Measurements from ENCODE around the gene CDH23. TPM values are rescaled to one million over a fixed set of nuclear protein-coding genes. Genes with fewer than 3 reads are reported as not detected.

The CDH23 gene
- total RNA-seq, 1 donor from 2014 or later: 10.3 TPM

DNA sequence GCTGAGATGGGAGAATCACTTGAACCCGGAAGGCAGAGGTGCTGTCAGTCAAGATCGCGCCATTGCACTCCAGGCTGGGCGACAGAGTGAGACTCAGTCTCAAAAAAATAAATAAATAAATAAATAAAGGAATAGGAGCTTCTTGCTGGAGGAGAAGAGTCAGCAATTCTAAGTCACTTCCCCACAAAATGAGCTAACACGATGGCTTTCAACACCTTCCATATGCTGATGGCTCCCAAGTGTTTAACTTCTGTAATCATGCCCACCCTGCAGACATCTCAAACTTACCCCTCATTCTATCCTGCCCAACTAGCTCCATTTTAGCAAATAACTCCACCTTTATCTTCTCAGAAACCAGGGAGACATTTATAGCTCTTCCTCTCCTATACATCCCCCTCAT, 433.2 kb downstream of the CDH23 start:
- Histone ChIP-seq H3K9me3 (no peaks in the 10 kb centered on the region), H3K4me3 (no peak overlapping the region), H3K27me3 (no peaks in the 10 kb centered on the region), H3K36me3 (peaks cover 0 to 84% of the 10 kb centered on the region in 2 donors), H3K4me1 (peaks cover 29% of the 10 kb centered on the region), H3K27ac (no peak overlapping the region)
- intact Hi-C loops (cut with DNase I): no loop called here
- no peak for DNase-seq (ENCODE audit: extremely low spot score in 2 of 2)
- no peak for TF ChIP-seq POLR2A (IDR thresholded peaks at IDR 0.05)
- no peak for TF ChIP-seq CTCF (IDR thresholded peaks at IDR 0.05)
- TF ChIP-seq POLR2AphosphoS5 (IDR thresholded peaks at IDR 0.05; ENCODE audit: insufficient read depth in 1 of 2, low read depth in 1 of 2): no peak

- no peak overlapping the region for H3K4me3 ChIP-seq
- intact Hi-C loops (cut with DNase I): no loop called here
- DNase-seq (ENCODE audit: extremely low spot score in 2 of 2): no peak
- peaks cover 0 to 75% of the 10 kb centered on the region in 2 donors for H3K36me3 ChIP-seq
- H3K9me3 ChIP-seq: no peaks in the 10 kb centered on the region
- H3K27ac ChIP-seq: no peak overlapping the region
- TF ChIP-seq CTCF (IDR thresholded peaks at IDR 0.05) (no peak), POLR2AphosphoS5 (IDR thresholded peaks at IDR 0.05; ENCODE audit: insufficient read depth in 1 of 2, low read depth in 1 of 2) (no peak), POLR2A (IDR thresholded peaks at IDR 0.05) (no peak)
- H3K27me3 ChIP-seq: no peaks in the 10 kb centered on the region
- peaks cover 34% of the 10 kb centered on the region for H3K4me1 ChIP-seq
Observed at GRCh38 chr10:71830726-71831125, 434.0 kb downstream of the CDH23 start.

DNA sequence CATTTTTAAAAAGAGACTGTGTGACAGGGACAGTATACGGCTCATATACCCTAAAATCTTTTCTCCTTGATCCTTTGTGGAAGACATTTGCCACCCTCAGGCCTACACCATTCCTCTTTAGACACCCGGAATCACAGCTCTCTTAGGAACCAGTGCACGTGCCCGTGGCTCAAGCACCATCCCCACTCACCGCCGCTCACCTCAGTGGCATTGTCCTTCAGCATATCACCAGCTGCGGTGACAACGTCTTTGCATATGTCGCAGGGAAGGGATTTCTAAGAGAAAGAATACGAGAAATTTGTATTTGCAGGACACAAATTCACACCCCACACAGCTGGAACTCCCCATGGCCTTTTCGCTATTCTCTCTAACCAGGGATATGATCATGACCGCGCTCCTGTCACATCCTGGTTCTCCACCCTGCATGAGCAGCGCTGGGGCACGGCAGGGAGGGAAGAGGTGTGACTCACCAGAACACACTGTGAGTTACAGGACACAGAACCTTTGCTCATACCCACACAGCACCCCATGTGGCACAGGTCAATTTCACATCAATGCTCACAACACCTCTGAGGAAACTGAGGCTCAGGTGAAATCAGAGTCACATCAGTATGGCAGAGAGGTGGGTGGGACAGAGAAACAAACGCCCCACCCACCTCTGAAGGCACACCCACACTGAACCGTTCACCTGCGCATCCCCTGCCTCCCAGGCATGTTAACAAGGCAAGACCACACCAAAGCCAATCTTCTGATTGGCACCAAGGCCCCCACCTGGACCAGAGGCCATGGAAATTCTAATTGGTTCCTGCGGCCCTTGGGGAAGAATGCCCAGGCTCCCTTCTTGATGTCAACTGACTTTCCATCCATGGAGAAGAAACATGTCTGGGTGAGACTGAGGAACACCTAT, 435.2 kb downstream of the CDH23 start:
- Histone ChIP-seq H3K27ac (no peak overlapping the region), H3K27me3 (no peaks in the 10 kb centered on the region), H3K9me3 (no peaks in the 10 kb centered on the region), H3K4me3 (no peak overlapping the region), H3K36me3 (peaks cover 0 to 64% of the 10 kb centered on the region in 2 donors), H3K4me1 (peaks cover 45% of the 10 kb centered on the region)
- intact Hi-C loops (cut with DNase I): no loop called here
- no peak for DNase-seq (ENCODE audit: extremely low spot score in 2 of 2)
- TF ChIP-seq POLR2AphosphoS5 (IDR thresholded peaks at IDR 0.05; ENCODE audit: insufficient read depth in 1 of 2, low read depth in 1 of 2): peak in 1 of 2 donors; percentile 38
- TF ChIP-seq POLR2A (IDR thresholded peaks at IDR 0.05): no peak

GRCh38 chr10:71832967-71833366, 436.2 kb downstream of the CDH23 start:
- intact Hi-C loops (cut with DNase I): no loop called here
- no peaks in the 10 kb centered on the region for H3K27me3 ChIP-seq
- no peaks in the 10 kb centered on the region for H3K9me3 ChIP-seq
- H3K4me1 ChIP-seq: peaks cover 56% of the 10 kb centered on the region
- DNase-seq (ENCODE audit: extremely low spot score in 2 of 2): no peak
- H3K27ac ChIP-seq: no peak overlapping the region
- no peak overlapping the region for H3K4me3 ChIP-seq
- no peak for TF ChIP-seq POLR2AphosphoS5 (IDR thresholded peaks at IDR 0.05; ENCODE audit: insufficient read depth in 1 of 2, low read depth in 1 of 2)
- no peak for TF ChIP-seq CTCF (IDR thresholded peaks at IDR 0.05)
- TF ChIP-seq POLR2A (IDR thresholded peaks at IDR 0.05): no peak
- H3K36me3 ChIP-seq: peaks cover 0 to 54% of the 10 kb centered on the region in 2 donors

DNA sequence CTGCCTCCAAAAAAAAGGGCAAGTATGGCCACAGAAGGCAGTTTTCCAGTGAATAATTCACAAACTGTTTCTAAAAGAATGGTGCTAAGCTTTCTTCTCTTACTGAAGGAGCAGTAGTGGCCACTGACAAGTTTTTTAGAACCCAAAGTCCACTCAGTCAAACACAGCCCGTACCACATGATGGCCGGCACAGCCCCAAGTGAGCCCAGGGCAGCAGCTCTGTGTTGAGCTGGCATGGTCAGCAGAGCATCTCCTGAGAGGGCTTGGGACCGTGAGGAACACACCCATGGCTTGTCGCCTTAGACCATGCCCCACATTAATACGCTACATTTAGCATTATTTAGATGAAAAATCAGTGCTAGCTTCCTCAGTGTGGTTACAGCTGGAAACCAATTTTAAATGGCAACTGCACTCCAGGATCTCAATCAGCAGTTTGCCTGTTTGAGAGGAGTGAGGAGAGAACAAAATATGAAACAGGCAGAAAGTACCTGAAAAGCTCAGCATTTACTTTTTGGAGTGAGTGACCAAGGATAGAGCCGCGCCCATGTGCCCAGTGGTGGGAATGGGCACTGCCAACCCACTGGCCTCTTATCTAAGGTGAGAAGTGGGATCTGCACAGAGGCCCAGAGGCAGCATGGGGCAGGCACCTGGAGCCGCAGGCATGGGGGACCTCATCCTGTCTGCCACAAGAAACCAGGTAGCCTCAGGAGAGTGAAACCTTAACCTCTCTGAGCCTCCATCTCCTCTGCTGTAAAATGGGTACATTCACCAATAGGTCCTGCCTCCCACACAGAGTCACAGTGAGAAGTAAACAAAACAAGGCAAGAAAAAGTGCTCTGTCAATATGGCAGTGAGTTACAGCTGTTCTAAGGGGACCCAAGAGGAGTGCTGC, 437.0 kb downstream of the CDH23 start:
- DNase-seq (ENCODE audit: extremely low spot score in 2 of 2): no peak
- intact Hi-C loops (cut with DNase I): no loop called here
- no peaks in the 10 kb centered on the region for H3K27me3 ChIP-seq
- no peak overlapping the region for H3K27ac ChIP-seq
- no peak for TF ChIP-seq POLR2A (IDR thresholded peaks at IDR 0.05)
- TF ChIP-seq POLR2AphosphoS5 (IDR thresholded peaks at IDR 0.05; ENCODE audit: insufficient read depth in 1 of 2, low read depth in 1 of 2): no peak
- TF ChIP-seq CTCF (IDR thresholded peaks at IDR 0.05): no peak
- no peak overlapping the region for H3K4me3 ChIP-seq
- H3K36me3 ChIP-seq: peaks cover 0 to 47% of the 10 kb centered on the region in 2 donors
- H3K9me3 ChIP-seq: no peaks in the 10 kb centered on the region
- peaks cover 63% of the 10 kb centered on the region for H3K4me1 ChIP-seq

Measured in vagina (tissue), 2 donors.